ENCODE data around the gene PRTN3.
"Not testable (repeated sequence)": the region's sequence is repeated elsewhere in the genome, so short reads cannot be mapped to it uniquely, and the experiment has no call there.

Gene PRTN3

DNA sequence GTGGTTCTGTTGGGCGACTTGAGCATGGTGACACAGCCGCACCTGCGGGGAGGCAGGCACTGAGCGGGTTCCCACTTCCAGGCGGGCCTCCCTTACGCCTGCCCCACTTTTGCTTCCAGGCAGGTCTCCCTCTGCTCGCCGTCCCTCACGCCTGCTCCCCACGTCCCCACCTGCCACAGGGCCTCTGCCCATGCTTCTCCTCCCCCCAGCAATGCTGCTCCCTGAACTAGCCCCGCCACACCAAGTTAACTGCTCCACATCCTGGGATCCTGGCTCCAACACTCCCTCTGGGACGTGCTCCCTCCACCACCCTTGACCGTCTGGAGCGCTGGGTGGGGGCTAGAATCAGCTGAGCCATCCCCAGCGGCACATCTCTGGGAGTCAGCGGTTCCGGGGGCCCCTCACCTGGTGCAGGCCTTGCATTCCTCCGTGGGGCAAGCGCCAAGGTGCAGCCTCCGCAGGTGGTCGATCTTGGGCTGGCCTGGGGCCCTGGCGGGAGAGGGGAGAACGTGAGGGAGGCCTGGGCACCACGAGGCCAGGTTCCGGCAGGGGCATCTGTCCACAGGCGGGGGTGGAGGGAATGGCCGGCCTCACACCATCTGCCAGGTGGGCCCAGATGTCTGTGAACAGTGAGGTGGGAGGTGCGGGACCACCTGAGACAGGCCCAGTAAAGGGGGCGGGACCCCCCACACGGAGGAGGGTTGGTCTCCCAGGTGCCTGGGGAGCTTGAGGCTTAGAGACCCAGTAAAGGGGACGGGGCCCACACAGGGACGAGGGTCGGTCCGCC, 27.9 kb downstream of the PRTN3 start:
- DNase-seq: no peak

- peak; percentile 96 for DNase-seq
Observed at GRCh38 chr19:869245-870177, 28.7 kb downstream of the PRTN3 start.

DNA sequence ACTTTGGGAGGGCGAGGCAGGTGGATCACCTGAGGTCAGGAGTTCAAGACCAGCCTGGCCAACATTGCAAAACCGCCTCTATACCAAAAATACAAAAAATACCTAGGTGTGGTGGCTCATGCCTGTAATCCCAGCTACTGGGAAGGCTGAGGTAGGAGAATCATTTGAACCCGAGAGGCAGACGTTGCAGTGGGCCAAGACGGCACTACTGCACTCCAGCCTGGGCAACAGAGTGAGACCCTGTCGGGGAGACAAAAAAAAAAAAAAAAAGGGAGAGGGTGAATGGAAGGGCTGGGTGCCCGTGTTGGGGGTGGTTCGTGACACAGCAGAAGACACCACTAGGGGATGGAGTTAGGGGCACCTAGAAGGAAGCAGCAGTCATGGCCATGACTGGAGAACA, 29.5 kb downstream of the PRTN3 start:
- no peak for DNase-seq

GRCh38 chr19:870963-871401, 30.2 kb downstream of the PRTN3 start:
- no peak for DNase-seq

GRCh38 chr19:871446-872265, 30.9 kb downstream of the PRTN3 start:
- no peak for DNase-seq

DNA sequence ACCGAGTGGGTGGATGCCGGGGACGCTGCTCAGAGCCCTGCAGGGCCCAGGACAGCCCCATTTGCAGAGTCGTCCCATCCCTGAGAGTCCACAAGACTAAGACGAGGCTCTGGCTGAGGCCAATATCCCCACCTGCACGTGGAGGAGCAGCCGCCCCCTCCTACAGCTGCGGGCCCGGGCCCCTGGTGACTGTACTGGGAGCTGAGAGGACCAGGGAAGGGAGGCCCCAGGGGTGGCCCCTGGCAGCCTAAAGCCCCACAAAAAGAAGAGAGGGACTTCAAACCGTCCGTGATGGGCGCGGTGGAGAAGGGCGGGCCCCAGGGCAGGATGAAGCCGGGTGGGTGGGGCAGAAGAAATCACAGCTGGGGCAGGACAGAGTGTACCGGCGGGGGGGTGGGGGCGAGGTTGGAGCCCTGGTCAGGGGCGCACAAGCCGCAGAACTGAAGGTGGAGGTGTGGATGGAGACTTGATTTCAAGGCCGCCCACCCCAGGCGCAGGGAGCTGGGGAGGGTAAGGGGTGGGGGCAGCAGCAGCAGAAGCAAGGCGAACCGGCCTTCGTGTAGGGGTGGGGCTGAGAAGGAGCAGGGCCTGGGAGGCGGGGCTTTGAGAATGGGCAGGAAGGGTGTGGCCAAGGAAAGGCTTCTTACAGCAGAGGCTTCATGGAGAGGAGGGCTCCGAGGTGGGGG, 31.6 kb downstream of the PRTN3 start:
- DNase-seq: no peak

DNA sequence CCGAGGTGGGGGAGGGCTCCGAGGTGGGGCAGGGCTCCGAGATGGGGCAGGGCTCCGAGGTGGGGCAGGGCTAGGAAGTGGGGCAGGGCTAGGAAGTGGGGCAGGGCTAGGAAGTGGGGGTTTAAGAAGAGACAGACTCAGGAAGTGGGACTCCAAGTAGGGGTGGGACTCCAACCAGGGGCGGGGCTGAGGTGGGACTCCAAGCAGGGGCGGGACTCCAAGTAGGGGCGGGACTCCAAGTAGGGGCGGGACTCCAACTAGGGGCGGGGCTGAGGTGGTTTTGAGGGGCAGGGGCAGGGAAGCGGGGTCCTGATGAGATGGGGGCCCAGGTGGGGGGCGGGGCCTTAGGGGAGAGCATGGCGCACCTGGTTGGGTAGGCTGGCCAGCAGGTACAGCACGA, 32.3 kb downstream of the PRTN3 start:
- peak; percentile 24 for DNase-seq

DNA sequence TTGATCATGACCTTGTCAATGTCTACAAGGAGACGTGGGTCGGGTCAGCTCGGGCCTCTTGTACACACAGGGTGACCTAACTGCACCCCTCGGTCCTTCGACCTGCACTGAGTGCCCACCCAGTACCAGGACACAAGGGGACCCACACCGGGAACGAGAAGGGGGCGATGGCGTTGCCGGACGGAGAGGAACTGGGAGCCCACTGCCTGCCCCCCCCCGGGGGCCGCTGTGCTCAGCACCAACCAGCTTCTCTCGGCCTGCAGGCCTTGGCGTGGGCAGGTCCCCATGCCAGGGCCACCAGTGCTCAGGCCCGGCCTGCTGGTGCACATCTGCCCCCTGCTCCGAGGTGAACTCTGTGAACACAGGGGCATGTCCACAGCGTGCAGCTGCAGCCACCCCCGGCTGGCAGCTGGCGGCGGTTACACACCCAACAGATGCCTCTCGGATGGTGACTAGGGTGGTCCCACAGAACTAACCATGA, 32.8 kb downstream of the PRTN3 start:
- DNase-seq: no peak

DNA sequence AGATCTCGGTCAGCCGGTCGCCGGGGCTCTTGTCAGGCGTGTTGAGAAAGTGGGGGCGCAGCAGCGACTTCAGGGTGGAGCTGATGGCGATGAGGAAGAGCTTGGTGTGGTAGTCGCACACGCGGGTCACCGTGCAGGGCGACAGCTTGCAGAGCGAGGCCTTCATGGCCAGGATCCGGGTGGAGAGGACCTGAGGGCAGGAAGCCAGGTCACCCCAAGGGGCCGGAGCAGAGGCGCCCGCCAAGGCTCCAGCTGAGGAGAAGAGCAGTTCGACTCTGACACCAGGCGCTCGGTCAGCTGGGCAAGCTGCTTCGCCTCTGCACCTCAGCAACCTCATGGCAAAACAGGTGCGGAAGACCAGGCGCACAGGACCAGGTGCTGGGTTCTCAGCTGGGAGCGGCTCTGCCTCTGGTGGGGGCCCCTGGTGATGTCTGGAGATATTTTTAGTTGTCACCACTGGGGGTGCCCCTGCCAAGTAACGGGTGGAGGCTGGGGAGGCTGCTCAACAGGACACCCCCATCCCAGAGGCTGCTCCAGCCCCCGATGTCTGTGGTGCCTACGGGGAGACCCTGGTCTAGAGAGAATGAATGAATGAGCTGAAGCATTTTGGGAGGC, 34.6 kb downstream of the PRTN3 start:
- no peak for DNase-seq

GRCh38 chr19:876089-876488, 35.3 kb downstream of the PRTN3 start:
- no peak for DNase-seq

- no peak for DNase-seq
Observed at GRCh38 chr19:876780-877314, 36.0 kb downstream of the PRTN3 start.

DNA sequence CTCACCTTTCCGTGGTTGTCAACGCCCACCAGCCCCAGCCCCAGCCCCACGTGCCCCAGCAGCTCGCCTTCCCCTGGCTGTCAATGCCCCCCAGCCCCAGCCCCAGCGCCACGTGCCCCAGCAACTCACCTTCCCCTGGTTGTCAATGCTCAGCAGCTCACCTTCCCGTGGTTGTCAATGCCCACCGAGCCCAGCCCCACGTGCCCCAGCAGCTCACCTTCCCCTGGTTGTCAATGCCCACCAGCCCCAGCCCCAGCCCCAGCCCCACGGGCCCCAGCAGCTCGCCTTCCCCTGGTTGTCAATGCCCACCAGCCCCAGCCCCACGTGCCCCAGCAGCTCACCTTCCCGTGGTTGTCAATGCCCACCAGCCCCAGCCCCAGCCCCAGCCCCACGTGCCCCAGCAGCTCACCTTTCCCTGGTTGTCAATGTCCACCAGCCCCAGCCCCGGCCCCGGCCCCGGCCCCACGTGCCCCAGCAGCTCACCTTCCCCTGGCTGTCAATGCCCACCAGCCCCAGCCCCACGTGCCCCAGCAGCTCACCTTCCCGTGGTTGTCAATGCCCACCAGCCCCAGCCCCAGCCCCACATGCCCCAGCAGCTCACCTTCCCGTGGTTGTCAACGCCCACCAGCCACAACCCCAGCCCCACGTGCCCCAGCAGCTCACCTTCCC, 37.3 kb downstream of the PRTN3 start:
- DNase-seq: not testable (repeated sequence)

DNA sequence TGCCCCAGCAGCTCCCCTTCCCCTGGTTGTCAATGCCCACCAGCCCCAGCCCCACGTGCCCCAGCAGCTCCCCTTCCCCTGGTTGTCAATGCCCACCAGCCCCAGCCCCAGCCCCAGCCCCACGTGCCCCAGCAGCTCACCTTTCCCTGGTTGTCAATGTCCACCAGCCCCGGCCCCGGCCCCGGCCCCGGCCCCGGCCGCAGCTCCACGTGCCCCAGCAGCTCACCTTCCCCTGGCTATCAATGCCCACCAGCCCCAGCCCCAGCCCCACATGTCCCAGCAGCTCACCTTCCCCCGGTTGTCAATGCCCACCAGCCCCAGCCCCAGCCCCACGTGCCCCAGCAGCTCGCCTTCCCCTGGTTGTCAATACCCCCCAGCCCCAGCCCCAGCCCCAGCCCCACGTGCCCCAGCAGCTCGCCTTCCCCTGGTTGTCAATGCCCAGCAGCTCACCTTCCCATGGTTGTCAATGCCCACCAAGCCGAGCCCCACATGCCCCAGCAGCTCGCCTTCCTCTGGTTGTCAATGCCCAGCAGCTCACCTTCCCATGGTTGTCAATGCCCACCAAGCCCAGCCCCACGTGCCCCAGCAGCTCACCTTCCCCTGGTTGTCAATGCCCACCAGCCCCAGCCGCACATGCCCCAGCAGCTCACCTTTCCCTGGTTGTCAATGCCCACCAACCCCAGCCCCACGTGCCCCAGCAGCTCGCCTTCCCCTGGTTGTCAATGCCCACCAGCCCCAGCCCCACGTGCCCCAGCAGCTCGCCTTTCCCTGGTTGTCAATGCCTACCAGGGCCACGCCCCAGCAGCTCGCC, 38.2 kb downstream of the PRTN3 start:
- DNase-seq: not testable (repeated sequence)

DNA sequence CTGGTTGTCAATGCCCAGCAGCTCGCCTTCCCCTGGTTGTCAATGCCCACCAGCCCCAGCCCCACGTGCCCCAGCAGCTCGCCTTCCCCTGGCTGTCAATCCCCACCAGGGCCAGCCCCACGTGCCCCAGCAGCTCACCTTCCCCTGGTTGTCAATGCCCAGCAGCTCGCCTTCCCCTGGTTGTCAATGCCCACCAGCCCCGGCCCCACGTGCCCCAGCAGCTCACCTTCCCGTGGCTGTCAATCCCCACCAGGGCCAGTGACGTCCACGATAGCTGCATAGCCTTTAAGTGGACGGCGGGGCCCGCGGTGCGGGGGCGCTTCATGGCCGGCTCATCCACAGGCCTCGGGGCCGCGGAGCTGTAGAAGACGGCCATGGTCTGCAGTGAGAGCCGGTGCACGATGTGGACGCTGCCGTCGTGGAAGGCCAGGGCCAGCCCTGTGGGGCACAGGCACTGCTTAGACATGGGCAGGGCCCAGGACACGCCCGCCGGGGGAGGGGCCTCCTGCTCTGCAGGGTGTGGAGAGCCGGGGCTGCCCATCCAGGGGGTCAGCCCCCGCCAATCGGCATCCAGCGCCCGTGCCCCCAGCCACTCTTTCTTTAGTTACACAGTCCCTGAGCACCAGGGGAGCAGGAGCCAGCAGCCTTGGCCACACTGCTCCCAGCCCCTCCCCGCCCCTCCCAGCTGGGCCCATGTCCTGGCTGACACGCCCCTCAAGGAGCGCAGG, 39.1 kb downstream of the PRTN3 start:
- DNase-seq: no peak

DNA sequence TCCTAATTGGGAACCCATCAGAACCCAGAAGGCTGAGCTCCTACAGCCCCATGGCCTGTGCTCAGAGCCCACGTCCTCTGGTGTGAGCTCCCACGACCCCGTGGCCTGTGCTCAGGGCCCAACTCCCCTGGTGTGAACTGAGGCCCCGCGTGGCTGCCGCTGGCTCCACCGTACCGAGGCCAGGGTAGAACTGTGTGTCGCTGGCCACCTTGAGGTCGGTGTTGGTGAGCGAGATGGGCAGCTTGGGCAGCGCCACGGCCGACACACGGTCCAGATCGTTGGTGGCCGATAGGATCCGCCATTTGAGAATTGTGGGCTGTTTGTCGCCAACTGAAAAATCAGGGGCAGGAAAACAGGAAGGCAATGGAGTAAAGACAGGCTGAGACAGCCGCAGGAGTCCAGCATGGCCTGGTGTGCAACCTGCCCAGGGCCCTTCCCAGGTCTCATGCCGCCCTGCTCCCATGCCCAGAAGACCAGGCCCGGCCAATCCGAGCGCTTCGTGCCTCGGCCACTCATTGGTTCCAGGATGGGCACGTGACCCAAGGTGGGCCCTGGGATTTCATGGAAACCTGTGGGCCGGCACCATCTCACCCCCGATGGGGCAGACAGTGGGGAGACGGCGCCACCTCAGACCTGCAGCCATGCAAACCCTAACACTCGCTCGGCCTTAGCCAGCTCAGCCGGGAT, 40.7 kb downstream of the PRTN3 start:
- no peak for DNase-seq

- no peak for DNase-seq
Observed at GRCh38 chr19:882871-883497, 42.2 kb downstream of the PRTN3 start.

DNA sequence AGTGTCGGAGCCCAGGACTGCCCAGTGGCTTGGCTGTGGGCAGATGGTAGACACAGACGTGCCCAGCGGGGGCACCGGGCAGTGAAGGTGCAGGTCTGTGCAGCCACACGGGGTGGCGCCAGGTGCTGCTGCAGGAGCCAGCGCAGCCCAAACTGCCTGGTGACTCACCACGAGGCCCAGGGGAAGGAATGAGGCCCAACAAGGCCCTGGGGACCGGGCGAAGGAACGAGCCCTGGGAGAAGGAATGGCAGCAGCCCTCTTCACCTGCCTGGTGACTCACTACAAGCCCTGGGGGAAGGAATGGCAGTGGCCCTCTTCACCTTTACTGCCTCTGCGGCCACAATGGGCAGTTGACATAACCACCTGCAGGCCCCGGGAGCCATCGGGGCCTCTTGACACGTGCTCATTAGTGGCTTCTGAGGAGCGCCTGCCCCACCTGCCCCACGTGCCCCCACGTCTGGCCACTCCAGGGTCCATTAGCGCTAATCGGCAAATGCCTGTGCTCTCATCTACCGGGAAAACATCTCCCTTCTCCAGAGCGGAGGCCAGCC, 42.9 kb downstream of the PRTN3 start:
- DNase-seq: no peak
